Testis (tissue), 2 donors: Measurements from ENCODE around the gene CAMTA1.

ENCODE experiments used
- POLR2A ChIP-seq: fragments of 450-650 bp; IDR thresholded peaks from one replicate; pipeline ENCODE4 v1.6.1; 2017; ENCODE audit warnings: antibody characterized with exemption, mild to moderate bottlenecking, moderate library complexity
- TF ChIP-seq, protein P1 (sequence below), 3 experiments: fragments of 450-650 bp in 2 of 3; fragments of 200-600 bp in 1 of 3; sonication (generic) in 1 of 3; IDR thresholded peaks; one replicate each; pipeline ENCODE4 v1.5.1; 2016 to 2019; ENCODE audit warnings: antibody characterized with exemption in 3 of 3, mild to moderate bottlenecking in 2 of 3, moderate library complexity in 1 of 3

DNA sequence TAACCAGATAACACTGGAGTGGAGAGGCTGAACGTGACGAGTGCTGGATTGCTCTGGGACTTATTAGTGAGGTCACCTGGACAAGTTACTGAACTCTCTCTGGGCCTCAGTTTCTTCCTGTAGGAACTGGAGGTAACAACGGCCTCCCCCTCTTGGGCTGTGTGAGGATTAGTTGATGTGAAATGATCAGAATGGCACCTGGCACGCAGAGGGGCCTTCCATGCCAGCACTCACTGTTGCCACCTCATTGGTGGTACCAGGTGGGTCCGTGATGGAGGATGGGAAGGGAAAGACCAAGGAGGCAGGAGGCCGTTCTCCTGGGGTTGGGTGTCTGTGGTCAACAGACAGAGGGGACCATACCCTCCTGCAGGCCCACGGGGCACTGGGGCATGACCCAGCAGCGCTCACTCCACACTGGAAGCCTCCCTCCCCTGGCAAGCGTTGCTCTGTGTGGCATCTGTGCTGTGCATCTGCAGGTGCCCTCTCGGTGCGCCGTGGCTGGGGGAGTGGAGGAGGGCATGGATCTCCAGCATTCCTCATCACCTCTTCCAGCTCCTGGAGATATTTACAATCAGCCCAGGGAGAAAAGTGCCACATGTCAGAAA, 636.3 kb downstream of the CAMTA1 start:
- no peak for TF ChIP-seq POLR2A
- TF ChIP-seq, protein P1, sequence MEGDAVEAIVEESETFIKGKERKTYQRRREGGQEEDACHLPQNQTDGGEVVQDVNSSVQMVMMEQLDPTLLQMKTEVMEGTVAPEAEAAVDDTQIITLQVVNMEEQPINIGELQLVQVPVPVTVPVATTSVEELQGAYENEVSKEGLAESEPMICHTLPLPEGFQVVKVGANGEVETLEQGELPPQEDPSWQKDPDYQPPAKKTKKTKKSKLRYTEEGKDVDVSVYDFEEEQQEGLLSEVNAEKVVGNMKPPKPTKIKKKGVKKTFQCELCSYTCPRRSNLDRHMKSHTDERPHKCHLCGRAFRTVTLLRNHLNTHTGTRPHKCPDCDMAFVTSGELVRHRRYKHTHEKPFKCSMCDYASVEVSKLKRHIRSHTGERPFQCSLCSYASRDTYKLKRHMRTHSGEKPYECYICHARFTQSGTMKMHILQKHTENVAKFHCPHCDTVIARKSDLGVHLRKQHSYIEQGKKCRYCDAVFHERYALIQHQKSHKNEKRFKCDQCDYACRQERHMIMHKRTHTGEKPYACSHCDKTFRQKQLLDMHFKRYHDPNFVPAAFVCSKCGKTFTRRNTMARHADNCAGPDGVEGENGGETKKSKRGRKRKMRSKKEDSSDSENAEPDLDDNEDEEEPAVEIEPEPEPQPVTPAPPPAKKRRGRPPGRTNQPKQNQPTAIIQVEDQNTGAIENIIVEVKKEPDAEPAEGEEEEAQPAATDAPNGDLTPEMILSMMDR (IDR thresholded peaks at IDR 0.05) = no peak
